Transverse colon (tissue), 4 donors: ENCODE results near the gene HIPK4.

Experiments used
- CTCF ChIP-seq, 5 experiments: fragments of 200-600 bp in 3 of 5; fragments of 450-650 bp in 2 of 5; sonication (generic) in 3 of 5; IDR thresholded peaks; 1 replicate in 2 of 5; 2 replicates in 3 of 5; pipeline ENCODE4 v1.5.1; 2016 to 2017; ENCODE audit warnings: antibody characterized with exemption in 5 of 5, inconsistent platforms in 3 of 5, mild to moderate bottlenecking in 2 of 5, moderate library complexity in 1 of 5
- POLR2AphosphoS5 ChIP-seq, 3 donors: sonication (generic); formaldehyde crosslinking; IDR thresholded peaks; one replicate each; pipeline ENCODE4 v1.6.1; 2016; ENCODE audit warnings: antibody characterized with exemption in 3 of 3

- TF ChIP-seq POLR2AphosphoS5 (IDR thresholded peaks at IDR 0.05) (no peak), CTCF (IDR thresholded peaks at IDR 0.05) (no peak)
Observed at GRCh38 chr19:40417643-40417981, 27.6 kb upstream of the HIPK4 start.
